Fibroblast of pulmonary artery (primary cell): ENCODE results near the gene PLEKHF1.
A peak's percentile ranks its signal among the peaks of the same experiment; 100 is the strongest.

Experiments used
- DNase-seq: peaks from one replicate; pipeline ENCODE4 v3.0.0-alpha.2; 2010; ENCODE audit warnings: low read depth
- H3K4me3 ChIP-seq: replicated peaks from 2 replicates; pipeline ENCODE4 v1.5.1; 2011; ENCODE audit warnings: low read depth, mild to moderate bottlenecking, control low read depth, low read length, moderate library complexity
- TF ChIP-seq, protein P1 (sequence below): IDR thresholded peaks from 2 replicates; pipeline ENCODE4 v1.5.1; 2011; ENCODE audit warnings: mild to moderate bottlenecking, control low read depth, low read length, inconsistent platforms; ENCODE audit errors: missing control alignments

PLEKHF1 gene, protein sequence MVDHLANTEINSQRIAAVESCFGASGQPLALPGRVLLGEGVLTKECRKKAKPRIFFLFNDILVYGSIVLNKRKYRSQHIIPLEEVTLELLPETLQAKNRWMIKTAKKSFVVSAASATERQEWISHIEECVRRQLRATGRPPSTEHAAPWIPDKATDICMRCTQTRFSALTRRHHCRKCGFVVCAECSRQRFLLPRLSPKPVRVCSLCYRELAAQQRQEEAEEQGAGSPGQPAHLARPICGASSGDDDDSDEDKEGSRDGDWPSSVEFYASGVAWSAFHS

DNA sequence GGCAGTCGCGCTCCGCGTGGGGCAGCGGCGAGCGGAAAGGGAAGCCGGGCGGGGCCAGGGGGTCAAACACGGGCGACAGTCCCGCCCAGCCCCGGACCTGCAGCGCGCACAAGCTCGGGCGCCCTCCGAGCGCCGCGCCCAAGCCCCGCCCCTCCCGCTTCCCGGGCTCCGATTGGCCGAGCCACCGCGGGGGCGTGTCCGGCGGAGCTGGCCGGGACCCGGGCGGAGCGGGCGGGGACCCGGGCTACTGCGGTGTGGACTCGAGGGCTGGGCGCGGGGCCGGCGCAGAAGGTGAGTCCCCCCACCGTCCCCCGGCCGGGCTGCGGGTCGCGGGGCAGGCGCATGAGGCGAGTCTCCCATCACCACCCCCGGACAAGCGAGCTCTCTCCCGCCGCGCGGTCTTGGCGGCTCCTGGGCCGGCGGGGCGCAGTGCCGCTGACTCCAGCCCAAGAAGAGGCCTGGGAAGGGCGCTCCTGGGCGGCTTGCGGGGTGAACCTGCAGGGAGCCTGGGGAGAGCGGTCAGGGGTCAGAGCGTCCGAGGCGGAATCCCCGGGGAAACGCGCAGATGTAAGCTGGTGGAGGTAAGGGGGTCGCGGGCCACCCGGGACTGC lies at the start of gene PLEKHF1:
PLEKHF1 (plus strand) TSS at position 247 of the 611 bp plus-strand sequence. CDS start 8,379 bp downstream, outside the sequence.
- DNase-seq, result peak; percentile 74
- peak within 1 kb of the TSS; percentile 69 for H3K4me3 ChIP-seq
- TF ChIP-seq, protein P1, sequence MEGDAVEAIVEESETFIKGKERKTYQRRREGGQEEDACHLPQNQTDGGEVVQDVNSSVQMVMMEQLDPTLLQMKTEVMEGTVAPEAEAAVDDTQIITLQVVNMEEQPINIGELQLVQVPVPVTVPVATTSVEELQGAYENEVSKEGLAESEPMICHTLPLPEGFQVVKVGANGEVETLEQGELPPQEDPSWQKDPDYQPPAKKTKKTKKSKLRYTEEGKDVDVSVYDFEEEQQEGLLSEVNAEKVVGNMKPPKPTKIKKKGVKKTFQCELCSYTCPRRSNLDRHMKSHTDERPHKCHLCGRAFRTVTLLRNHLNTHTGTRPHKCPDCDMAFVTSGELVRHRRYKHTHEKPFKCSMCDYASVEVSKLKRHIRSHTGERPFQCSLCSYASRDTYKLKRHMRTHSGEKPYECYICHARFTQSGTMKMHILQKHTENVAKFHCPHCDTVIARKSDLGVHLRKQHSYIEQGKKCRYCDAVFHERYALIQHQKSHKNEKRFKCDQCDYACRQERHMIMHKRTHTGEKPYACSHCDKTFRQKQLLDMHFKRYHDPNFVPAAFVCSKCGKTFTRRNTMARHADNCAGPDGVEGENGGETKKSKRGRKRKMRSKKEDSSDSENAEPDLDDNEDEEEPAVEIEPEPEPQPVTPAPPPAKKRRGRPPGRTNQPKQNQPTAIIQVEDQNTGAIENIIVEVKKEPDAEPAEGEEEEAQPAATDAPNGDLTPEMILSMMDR, result no peak

DNA sequence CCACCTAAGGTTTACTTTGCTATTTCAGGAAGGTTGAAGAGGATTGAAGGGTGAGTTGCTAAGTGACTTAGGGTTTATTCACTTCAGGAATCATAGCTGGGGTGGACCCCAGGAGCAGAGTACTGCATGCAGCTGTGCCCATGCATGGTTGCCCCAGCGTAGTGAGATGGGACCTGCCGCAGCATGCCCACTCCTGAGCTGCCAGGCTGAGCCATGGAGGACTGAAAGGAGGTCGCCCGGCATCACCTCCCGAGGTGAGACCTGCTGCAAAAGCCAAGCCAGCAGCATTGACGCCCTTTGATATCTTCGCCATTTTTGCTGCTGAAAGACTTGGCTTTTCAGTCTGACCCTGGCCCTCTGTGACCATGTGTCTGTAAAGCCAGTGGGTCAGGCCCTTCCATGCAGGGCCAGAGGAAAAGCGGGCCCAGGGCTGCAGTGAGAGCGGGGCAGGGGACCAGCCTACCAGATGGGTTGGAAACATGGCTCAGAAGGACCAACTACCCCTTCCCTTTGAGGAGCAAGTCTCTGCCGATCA lies 49.3 kb upstream of the PLEKHF1 start:
- no peak overlapping the region for H3K4me3 ChIP-seq
- TF ChIP-seq, protein P1, result no peak
- DNase-seq, result no peak

DNA sequence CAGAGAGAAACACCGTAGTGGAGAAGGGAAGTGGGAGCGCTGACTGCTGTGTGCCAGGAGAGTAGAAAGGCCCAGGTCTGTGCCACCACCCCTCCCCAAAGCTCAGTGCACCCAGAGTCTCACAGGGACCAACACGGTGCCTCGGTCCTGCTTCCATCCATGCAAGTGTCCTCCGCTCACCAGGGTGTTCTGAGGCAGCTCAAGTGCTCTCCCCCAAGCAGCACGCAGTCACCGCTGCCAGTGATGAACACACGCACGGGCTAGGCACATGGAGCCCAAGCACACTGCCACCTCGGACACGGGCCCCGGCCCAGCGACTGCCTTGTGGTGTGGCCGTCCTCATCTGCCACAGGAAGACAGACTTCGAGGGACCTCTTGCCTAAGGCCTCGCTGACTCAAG lies 48.7 kb upstream of the PLEKHF1 start:
- no peak for DNase-seq
- no peak overlapping the region for H3K4me3 ChIP-seq
- TF ChIP-seq, protein P1, result no peak

DNA sequence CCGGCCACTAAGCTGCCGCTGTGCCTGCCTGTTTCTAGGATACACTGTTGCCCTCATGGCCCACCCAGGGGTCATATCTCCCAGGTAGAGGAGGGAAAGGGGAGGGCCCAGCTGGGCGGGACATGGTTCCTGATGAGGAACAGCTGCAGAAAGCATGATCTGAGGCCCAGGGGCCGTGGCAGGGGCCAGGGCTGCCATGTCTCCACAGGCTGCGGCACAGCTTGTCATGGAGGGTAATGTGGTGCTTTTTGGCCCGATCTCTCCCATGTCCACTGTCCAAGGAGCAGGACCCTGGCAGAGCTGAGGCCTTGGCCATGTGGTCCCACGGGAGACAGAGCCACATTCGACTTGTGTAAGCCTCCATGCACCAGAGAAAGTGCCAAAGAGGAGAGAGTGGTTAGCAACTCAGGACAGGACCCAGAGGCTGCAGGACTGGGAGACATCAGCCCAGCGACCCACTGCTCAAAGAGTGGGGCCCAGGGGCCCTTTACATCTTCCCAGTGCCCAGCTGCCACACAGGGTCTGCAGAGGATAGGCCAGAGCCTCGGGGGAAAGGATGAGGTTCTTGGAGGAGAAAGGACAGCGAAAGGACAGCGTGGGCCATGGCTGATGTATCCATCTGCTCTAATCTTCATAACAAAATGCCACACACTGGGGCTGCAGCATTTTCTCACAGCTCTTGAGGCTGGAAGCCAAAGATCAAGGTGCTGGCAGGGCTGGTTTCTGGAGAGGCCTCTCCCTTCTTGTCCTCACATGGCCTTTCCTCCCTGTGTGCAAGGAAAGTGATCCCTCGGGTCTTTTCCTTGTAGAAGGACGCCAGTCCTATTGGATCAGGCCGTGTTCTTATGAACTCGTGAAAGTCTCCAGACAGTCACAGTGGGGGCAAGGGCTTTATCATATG lies 47.6 kb upstream of the PLEKHF1 start:
- DNase-seq, result no peak
- TF ChIP-seq, protein P1, result no peak
- H3K4me3 ChIP-seq, result no peak overlapping the region

DNA sequence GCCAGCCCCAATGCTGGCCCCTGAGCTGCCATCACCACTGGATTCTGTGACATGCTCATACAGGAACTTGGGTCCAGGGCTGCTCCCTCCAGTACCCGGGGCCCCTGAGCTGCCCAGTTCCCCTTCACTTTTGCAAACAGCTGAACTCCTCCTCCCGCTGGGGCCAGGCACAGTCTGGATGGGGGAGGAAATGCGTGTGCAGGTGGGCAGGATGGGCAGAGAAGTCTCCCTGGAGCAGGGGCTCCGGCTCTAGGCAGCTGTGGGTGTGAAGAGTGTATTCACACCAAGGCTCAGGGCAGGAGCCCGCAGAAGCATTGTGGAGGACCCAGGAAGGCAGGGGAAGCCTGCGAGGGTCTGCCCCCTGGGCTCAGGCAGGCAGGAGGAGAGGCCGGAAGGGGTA lies 46.8 kb upstream of the PLEKHF1 start:
- no peak overlapping the region for H3K4me3 ChIP-seq
- TF ChIP-seq, protein P1, result no peak
- DNase-seq, result no peak

DNA sequence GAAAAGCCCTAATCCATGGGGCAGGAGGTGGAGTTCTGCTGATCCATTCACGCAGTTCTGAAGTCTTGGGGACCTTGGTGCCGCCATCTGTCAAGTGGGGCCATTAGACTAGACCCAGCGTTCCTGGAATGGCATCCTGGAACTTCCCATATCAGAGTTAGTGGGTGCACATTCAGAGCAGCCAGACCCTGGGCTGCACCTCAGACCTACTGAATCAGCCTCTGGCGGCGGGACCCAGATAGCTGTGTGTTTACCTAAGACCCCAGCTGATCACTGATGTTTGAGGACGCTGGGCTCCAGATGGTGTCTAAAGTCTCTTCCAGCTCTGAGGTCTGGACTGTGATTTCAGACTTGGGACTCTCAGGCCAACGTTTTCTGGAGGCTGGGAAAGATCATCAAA lies 46.4 kb upstream of the PLEKHF1 start:
- no peak overlapping the region for H3K4me3 ChIP-seq
- TF ChIP-seq, protein P1, result no peak
- no peak for DNase-seq
